ENCODE results near the gene SSH2. TPM values are rescaled to one million over a fixed set of nuclear protein-coding genes. Genes with fewer than 3 reads are reported as not detected.
"Not testable (repeated sequence)": the region's sequence is repeated elsewhere in the genome, so short reads cannot be mapped to it uniquely, and the experiment has no call there.

Gene SSH2
- total RNA-seq, 1 donor from 2014 or later = 37.6 TPM

- no peak overlapping the region for H3K4me3 ChIP-seq
- no peak overlapping the region for H3K27ac ChIP-seq
- no peaks in the 10 kb centered on the region for H3K9me3 ChIP-seq
- H3K4me1 ChIP-seq = no peaks in the 10 kb centered on the region
- DNase-seq (ENCODE audit: extremely low spot score in 2 of 2) = no peak
- TF ChIP-seq POLR2A (IDR thresholded peaks at IDR 0.05) = no peak
- no peak for TF ChIP-seq POLR2AphosphoS5 (IDR thresholded peaks at IDR 0.05; ENCODE audit: insufficient read depth in 1 of 2, low read depth in 1 of 2)
- no peak for TF ChIP-seq CTCF (IDR thresholded peaks at IDR 0.05)
- intact Hi-C loops (cut with DNase I) = no loop called here
- no peaks in the 10 kb centered on the region for H3K36me3 ChIP-seq
- no peaks in the 10 kb centered on the region for H3K27me3 ChIP-seq
Measured at GRCh38 chr17:29905086-29905878, 24.7 kb downstream of the SSH2 start.

GRCh38 chr17:29903471-29903870 is 26.6 kb downstream of the SSH2 start:
- DNase-seq (ENCODE audit: extremely low spot score in 2 of 2) = no peak
- Histone ChIP-seq H3K27me3 (no peaks in the 10 kb centered on the region), H3K36me3 (no peaks in the 10 kb centered on the region), H3K4me3 (no peak overlapping the region), H3K9me3 (no peaks in the 10 kb centered on the region), H3K27ac (no peak overlapping the region), H3K4me1 (no peaks in the 10 kb centered on the region)
- TF ChIP-seq POLR2AphosphoS5 (IDR thresholded peaks at IDR 0.05; ENCODE audit: insufficient read depth in 1 of 2, low read depth in 1 of 2) (no peak), CTCF (IDR thresholded peaks at IDR 0.05) (no peak), POLR2A (IDR thresholded peaks at IDR 0.05) (no peak)
- intact Hi-C loops (cut with DNase I) = no loop called here

- H3K4me3 ChIP-seq; H3K36me3 ChIP-seq; H3K4me1 ChIP-seq; DNase-seq (ENCODE audit: extremely low spot score in 2 of 2); H3K27me3 ChIP-seq; H3K9me3 ChIP-seq; H3K27ac ChIP-seq; intact Hi-C loops (cut with DNase I): not testable (repeated sequence)
Measured at GRCh38 chr17:29897136-29897535, 32.9 kb downstream of the SSH2 start.

- Histone ChIP-seq H3K27me3 (no peaks in the 10 kb centered on the region), H3K4me3 (no peak overlapping the region), H3K4me1 (no peaks in the 10 kb centered on the region), H3K9me3 (no peaks in the 10 kb centered on the region), H3K36me3 (no peaks in the 10 kb centered on the region), H3K27ac (no peak overlapping the region)
- intact Hi-C loops (cut with DNase I) = no loop called here
- no peak for DNase-seq (ENCODE audit: extremely low spot score in 2 of 2)
- TF ChIP-seq POLR2AphosphoS5 (IDR thresholded peaks at IDR 0.05; ENCODE audit: insufficient read depth in 1 of 2, low read depth in 1 of 2) (no peak), CTCF (IDR thresholded peaks at IDR 0.05) (no peak)
Measured at GRCh38 chr17:29892201-29892600, 37.8 kb downstream of the SSH2 start.

- intact Hi-C loops (cut with DNase I) = no loop called here
- H3K27ac ChIP-seq = no peak overlapping the region
Measured at GRCh38 chr17:29891131-29891530, 38.9 kb downstream of the SSH2 start.

More at GRCh38 chr17:29891131-29891530, 38.9 kb downstream of the SSH2 start:
- H3K36me3 ChIP-seq = no peaks in the 10 kb centered on the region
- no peaks in the 10 kb centered on the region for H3K27me3 ChIP-seq
- H3K4me3 ChIP-seq = no peak overlapping the region
- no peak for TF ChIP-seq CTCF (IDR thresholded peaks at IDR 0.05)
- no peak for TF ChIP-seq POLR2A (IDR thresholded peaks at IDR 0.05)
- no peak for TF ChIP-seq POLR2AphosphoS5 (IDR thresholded peaks at IDR 0.05; ENCODE audit: insufficient read depth in 1 of 2, low read depth in 1 of 2)
- H3K4me1 ChIP-seq = no peaks in the 10 kb centered on the region
- no peak for DNase-seq (ENCODE audit: extremely low spot score in 2 of 2)
- no peaks in the 10 kb centered on the region for H3K9me3 ChIP-seq
